Endothelial cell of umbilical vein (primary cell): ENCODE results near the gene NUP50. TPM values are rescaled to one million over a fixed set of nuclear protein-coding genes. Genes with fewer than 3 reads are reported as not detected.

Experiments
- BruUV-seq: library from RNA; stranded (reverse); fragments of 400-500 nt; replicated peaks from 2 replicates; lab custom pipeline; 2021; lab: Mats Ljungman, UMichigan
- CTCF ChIA-PET: fragments of 300-600, 350-600 bp; sonication (Branson Sonifier 250); formaldehyde crosslinking; loops from one replicate; lab custom pipeline; 2021; ENCODE audit warnings: antibody characterized with exemption, inconsistent platforms; lab: Charles Lee
- POLR2A ChIA-PET: fragments of 300-600, 350-600 bp; sonication (Branson Sonifier 250); formaldehyde crosslinking; loops from one replicate; lab custom pipeline; 2021; ENCODE audit warnings: antibody characterized with exemption, inconsistent platforms; lab: Charles Lee
- DNase-seq: peaks from one replicate; pipeline ENCODE4 v3.0.0-alpha.2; 2011; ENCODE audit warnings: low read depth, low spot score
- FAIRE-seq: peaks from 2 replicates; lab custom pipeline; 2011; peaks lifted over from hg19 to GRCh38; lab: Jason Lieb, UNC
- H2AFZ ChIP-seq: 2 replicates; pipeline ENCODE4 v1.6.0; 2012; ENCODE audit warnings: low read depth, low read length, control low read depth, inconsistent platforms
- H3K27ac ChIP-seq: 2 replicates; pipeline ENCODE4 v1.5.1; 2011; ENCODE audit warnings: low read depth, mild to moderate bottlenecking, control low read depth, low read length, moderate library complexity; ENCODE audit not compliant: insufficient read depth
- H3K27me3 ChIP-seq, 2 experiments: 2 replicates each; pipeline versions ENCODE4 v1.6.0 to v1.6.1; 2011; ENCODE audit warnings: low read length in 2 of 2, mixed read lengths in 1 of 2; ENCODE audit not compliant: control insufficient read depth in 2 of 2, insufficient read depth in 2 of 2
- H3K36me3 ChIP-seq, 2 experiments: 2 replicates in 1 of 2; 3 replicates in 1 of 2; pipeline ENCODE4 v1.5.1; 2011; ENCODE audit warnings: low read length in 2 of 2, mild to moderate bottlenecking in 1 of 2, moderate library complexity in 1 of 2; ENCODE audit not compliant: control insufficient read depth in 2 of 2, insufficient read depth in 2 of 2; ENCODE audit errors: extremely low read depth in 1 of 2
- H3K4me1 ChIP-seq: 3 replicates; pipeline ENCODE4 v1.5.1; 2011; ENCODE audit warnings: mild to moderate bottlenecking, low read length; ENCODE audit not compliant: control insufficient read depth, insufficient read depth; ENCODE audit errors: extremely low read depth
- H3K4me2 ChIP-seq: 2 replicates; pipeline ENCODE4 v1.6.1; 2011; ENCODE audit warnings: low read length, control low read depth, mixed read lengths; ENCODE audit not compliant: insufficient read depth
- H3K4me3 ChIP-seq, 3 experiments: fragments of 200-600 bp in 1 of 3; sonication (generic), shearing (Covaris generic) in 1 of 3; replicated peaks in 1 of 3; 2 replicates each; pipeline ENCODE4 v1.5.1; 2011 to 2016; ENCODE audit warnings: control low read depth in 3 of 3, low read length in 3 of 3, mild to moderate bottlenecking in 2 of 3, inconsistent platforms in 1 of 3, low read depth in 1 of 3, moderate library complexity in 1 of 3; ENCODE audit not compliant: insufficient read depth in 1 of 3
- H3K79me2 ChIP-seq: 2 replicates; pipeline ENCODE4 v1.6.0; 2012; ENCODE audit warnings: low read length, inconsistent platforms; ENCODE audit not compliant: control insufficient read depth, insufficient read depth
- H3K9ac ChIP-seq: replicated peaks from 2 replicates; pipeline ENCODE3; 2011; ENCODE audit warnings: low read length, control low read depth; ENCODE audit not compliant: insufficient read depth; ENCODE audit errors: extremely low read depth
- H3K9me1 ChIP-seq: replicated peaks from 3 replicates; pipeline ENCODE4 v1.6.0; 2011; ENCODE audit warnings: mild to moderate bottlenecking, low read length; ENCODE audit not compliant: control insufficient read depth, insufficient read depth; ENCODE audit errors: extremely low read depth
- H3K9me3 ChIP-seq: replicated peaks from 2 replicates; pipeline ENCODE4 v1.5.1; 2012; ENCODE audit warnings: low read length, inconsistent platforms; ENCODE audit not compliant: control insufficient read depth, insufficient read depth
- H4K20me1 ChIP-seq: replicated peaks from 2 replicates; pipeline ENCODE3; 2011; ENCODE audit warnings: mild to moderate bottlenecking, low read length; ENCODE audit not compliant: control insufficient read depth, insufficient read depth; ENCODE audit errors: extremely low read depth
- CTCF ChIP-seq, 2 donors: IDR thresholded peaks; 1 replicate in 1 of 2; 2 replicates in 1 of 2; pipeline ENCODE4 v1.5.1; 2011; ENCODE audit warnings: low read length in 2 of 2, mild to moderate bottlenecking in 2 of 2, moderate library complexity in 2 of 2, control low read depth in 1 of 2, inconsistent platforms in 1 of 2, low read depth in 1 of 2; ENCODE audit not compliant: insufficient read depth in 1 of 2; ENCODE audit errors: extremely low read depth in 1 of 2
- EZH2 ChIP-seq: IDR thresholded peaks from 2 replicates; pipeline ENCODE4 v1.6.1; 2012; ENCODE audit warnings: borderline replicate concordance, low read depth, mild to moderate bottlenecking, moderate library complexity, low read length, inconsistent platforms; ENCODE audit not compliant: severe bottlenecking
- FOS ChIP-seq: IDR thresholded peaks from 2 replicates; pipeline ENCODE4 v1.6.1; 2011; ENCODE audit warnings: mild to moderate bottlenecking, low read length, moderate library complexity, borderline replicate concordance; ENCODE audit not compliant: insufficient read depth
- GATA2 ChIP-seq: IDR thresholded peaks from 2 replicates; pipeline ENCODE4 v1.7.0; 2011; ENCODE audit warnings: low read depth, mild to moderate bottlenecking, moderate library complexity, mixed read lengths, low read length; ENCODE audit not compliant: insufficient read length, insufficient read depth
- JUN ChIP-seq: IDR thresholded peaks from 2 replicates; pipeline ENCODE4 v1.6.1; 2011; ENCODE audit warnings: borderline replicate concordance, low read depth; ENCODE audit not compliant: insufficient read length, insufficient read depth
- MAX ChIP-seq: IDR thresholded peaks from 2 replicates; pipeline ENCODE4 v1.6.1; 2011; ENCODE audit not compliant: insufficient read depth, insufficient read length
- MYC ChIP-seq: IDR thresholded peaks from one replicate; pipeline ENCODE4 v1.6.1; 2011; ENCODE audit warnings: mild to moderate bottlenecking, low read depth, low read length
- POLR2A ChIP-seq: IDR thresholded peaks from 2 replicates; pipeline ENCODE4 v1.6.1; 2012; ENCODE audit warnings: low read depth, mild to moderate bottlenecking, control low read depth, low read length
- POLR2AphosphoS5 ChIP-seq: IDR thresholded peaks from 2 replicates; pipeline ENCODE4 v1.6.1; 2012; ENCODE audit warnings: low read depth, mild to moderate bottlenecking, control low read depth, low read length, moderate library complexity; ENCODE audit not compliant: insufficient read depth
- dilution Hi-C: fragments of 300-500 bp; cut with MboI; formaldehyde crosslinking; loops from one replicate; pipeline ENCODE4 v1.15.0; 2019; ENCODE audit warnings: low sequenced_read_pairs; ENCODE audit not compliant: extremely low pct_ligation_motif_present
- intact Hi-C: fragments of 100-400 bp; cut with micrococcal nuclease; formaldehyde crosslinking; loops from one replicate; pipeline ENCODE4 v1.10.0; 2022
- polyA plus RNA-seq, 4 experiments: library from polyadenylated mRNA; depleted of rRNA in 3 of 4; stranded (reverse) in 3 of 4; unstranded in 1 of 4; fragments of >200 nt; gene quantifications; 2 replicates each; pipeline versions ENCODE4 v1.2.1 to v1.2.3, GENCODE V29; 2011 to 2012; ENCODE audit warnings: missing spikeins in 1 of 4
- total RNA-seq: library from RNA; stranded (reverse); gene quantifications from 2 replicates; pipeline ENCODE4 v1.2.3, GENCODE V29; 2021

NUP50 gene
- total and polyA plus RNA-seq, 2 donors (not counting 3 experiments of a cell fraction or from before 2014, with no cell fraction given): 12.4 to 90.9 TPM

- Histone ChIP-seq H3K4me1 (peaks cover 46% of the 10 kb centered on the region), H3K4me2 (no peak overlapping the region), H3K27ac (no peak overlapping the region), H4K20me1 (no peaks in the 10 kb centered on the region), H3K36me3 (peaks cover 7 to 8% of the 10 kb centered on the region in 2 experiments), H3K9me3 (no peaks in the 10 kb centered on the region), H3K4me3 (no peak overlapping the region), H3K9ac (no peak overlapping the region), H3K9me1 (no peaks in the 10 kb centered on the region), H2AFZ (no peak overlapping the region), H3K27me3 (no peaks in the 10 kb centered on the region), H3K79me2 (peaks cover 56% of the 10 kb centered on the region)
- TF ChIP-seq EZH2: no peak
- no peak for TF ChIP-seq FOS
- TF ChIP-seq POLR2A: no peak
- TF ChIP-seq MAX: no peak
- TF ChIP-seq GATA2: no peak
- TF ChIP-seq POLR2AphosphoS5: no peak
- TF ChIP-seq JUN: no peak
- TF ChIP-seq CTCF (IDR thresholded peaks at IDR 0.05; ENCODE audit: extremely low read depth in 1 of 2, insufficient read depth in 1 of 2, low read depth in 1 of 2, low read length in 2 of 2): no peak
- TF ChIP-seq MYC: no peak
- POLR2A ChIA-PET: no interaction called here
- intact Hi-C loops (no loop called here), dilution Hi-C loops (no loop called here)
- no TSS peak for BruUV-seq
- CTCF ChIA-PET: no interaction called here
- no peak for DNase-seq
- FAIRE-seq: no peak
Measured at GRCh38 chr22:45157907-45158306, 5.8 kb upstream of the NUP50 start.
